ENCODE data around the gene ADARB2. TPM values are rescaled to one million over a fixed set of nuclear protein-coding genes. Genes with fewer than 3 reads are reported as not detected.
A peak's percentile ranks its signal among the peaks of the same experiment; 100 is the strongest.

ADARB2 gene
- total and polyA plus RNA-seq, 7 experiments from 2014 or later, result 0.05 to 13.6 (median 6.3) TPM; not detected in 3

DNA sequence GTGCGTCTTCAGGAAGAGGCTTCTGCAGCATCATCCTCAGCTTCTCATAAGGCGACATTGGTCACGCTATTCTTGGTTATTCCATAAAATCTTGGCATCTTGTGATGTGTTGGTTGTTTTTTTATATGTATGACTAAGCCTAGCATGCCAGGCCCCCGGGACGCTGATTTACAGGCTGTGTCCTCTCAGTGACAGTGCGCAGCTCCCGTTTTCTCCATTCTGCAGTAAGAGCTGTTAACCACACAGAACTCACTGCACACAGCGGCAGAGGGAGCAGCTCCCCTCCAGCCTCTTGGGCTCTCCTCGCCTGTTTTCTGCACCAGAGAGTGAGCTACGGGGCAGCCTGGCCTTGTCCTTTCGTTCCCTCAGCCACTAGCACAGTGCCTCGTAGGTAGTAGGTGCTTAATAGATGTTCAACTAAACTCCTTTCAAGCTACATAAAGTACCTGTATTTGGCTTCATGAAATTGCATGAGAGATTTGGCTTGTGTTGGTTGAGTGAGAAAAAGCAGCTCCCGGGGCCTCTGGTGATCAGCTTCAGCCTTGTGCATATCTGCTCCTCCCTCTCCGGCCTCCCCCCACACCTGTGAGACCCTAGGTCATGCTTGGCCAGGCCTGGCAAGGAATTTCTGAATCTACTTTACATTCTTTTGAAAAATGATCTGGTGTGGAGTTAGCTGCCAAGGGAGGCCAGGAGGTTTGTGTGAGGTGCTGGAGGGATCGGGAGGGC, 564.9 kb downstream of the ADARB2 start:
- no peaks in the 10 kb centered on the region for H3K9me3 Mint-ChIP-seq

DNA sequence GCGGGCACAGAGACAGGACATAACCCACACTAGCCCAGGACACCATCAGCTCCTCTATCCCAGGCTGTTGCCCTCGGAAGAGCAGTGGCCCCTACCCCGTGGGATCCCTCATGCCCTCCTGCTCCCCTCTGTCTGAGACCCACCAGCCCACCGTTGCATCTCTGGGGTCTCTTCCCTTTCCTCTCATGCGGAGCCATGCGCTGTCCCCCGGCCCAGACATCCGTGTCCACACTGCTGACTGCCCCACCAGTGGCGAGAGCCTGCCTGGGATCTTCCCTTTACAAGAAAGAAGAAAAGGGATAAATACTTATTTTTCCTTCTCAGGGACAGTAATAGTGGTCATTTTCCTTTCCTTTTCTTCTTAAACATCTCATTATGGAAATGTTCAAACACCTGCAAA, 565.7 kb downstream of the ADARB2 start:
- H3K27me3 Mint-ChIP-seq, result peaks cover 0 to 12% (median 9%) of the 10 kb centered on the region in 5 donors
- H3K36me3 ChIP-seq (ENCODE audit: control insufficient read depth in 2 of 3, insufficient read depth in 3 of 3, low read length in 3 of 3), result no peaks in the 10 kb centered on the region
- H3K4me3 Mint-ChIP-seq, result no peak overlapping the region
- H3K4me1 ChIP-seq (ENCODE audit: control insufficient read depth in 2 of 2, insufficient read depth in 2 of 2, low read length in 2 of 2), result no peaks in the 10 kb centered on the region
- H3K27ac ChIP-seq (ENCODE audit: low read depth, low read length), result no peak overlapping the region
- POLR2A ChIA-PET, result no interaction called here
- DNase-seq (no peak), ATAC-seq (no peak)
- H3K36me3 Mint-ChIP-seq, result no peaks in the 10 kb centered on the region
- no peak overlapping the region for H3K4me3 ChIP-seq (ENCODE audit: low read length)
- H3K9me3 ChIP-seq (ENCODE audit: control insufficient read depth in 2 of 3, low read length in 3 of 3), result no peaks in the 10 kb centered on the region
- H3K4me1 Mint-ChIP-seq, result peaks cover 0 to 2% (median 0%) of the 10 kb centered on the region in 7 donors
- peak overlapping the region in 1 of 9 donors; percentile 27 for H3K27ac Mint-ChIP-seq
- H3K27me3 ChIP-seq (ENCODE audit: control insufficient read depth in 2 of 2, insufficient read depth in 2 of 2, low read length in 2 of 2), result no peaks in the 10 kb centered on the region
- CTCF ChIA-PET, result no interaction called here
- intact Hi-C loops (cut with micrococcal nuclease), result no loop called here
- H3K9me3 Mint-ChIP-seq, result no peaks in the 10 kb centered on the region

More for the DNA sequence above, 564.9 kb downstream of the ADARB2 start:
- Histone ChIP-seq H3K27ac (ENCODE audit: low read depth, low read length) (no peak overlapping the region), H3K4me3 (ENCODE audit: low read length) (no peak overlapping the region), H3K27me3 (ENCODE audit: control insufficient read depth in 2 of 2, insufficient read depth in 2 of 2, low read length in 2 of 2) (no peaks in the 10 kb centered on the region), H3K4me1 (ENCODE audit: control insufficient read depth in 2 of 2, insufficient read depth in 2 of 2, low read length in 2 of 2) (no peaks in the 10 kb centered on the region), H3K36me3 (ENCODE audit: control insufficient read depth in 2 of 3, insufficient read depth in 3 of 3, low read length in 3 of 3) (no peaks in the 10 kb centered on the region), H3K9me3 (ENCODE audit: control insufficient read depth in 2 of 3, low read length in 3 of 3) (no peaks in the 10 kb centered on the region)
- Mint-ChIP-seq H3K36me3 (no peaks in the 10 kb centered on the region), H3K4me1 (peaks cover 0 to 2% (median 0%) of the 10 kb centered on the region in 7 donors), H3K4me3 (no peak overlapping the region), H3K27ac (no peak overlapping the region), H3K27me3 (peaks cover 0 to 10% (median 8%) of the 10 kb centered on the region in 5 donors)
- DNase-seq (no peak), ATAC-seq (no peak)
- ChIA-PET CTCF (no interaction called here), POLR2A (no interaction called here)
- intact Hi-C loops (cut with micrococcal nuclease), result no loop called here

DNA sequence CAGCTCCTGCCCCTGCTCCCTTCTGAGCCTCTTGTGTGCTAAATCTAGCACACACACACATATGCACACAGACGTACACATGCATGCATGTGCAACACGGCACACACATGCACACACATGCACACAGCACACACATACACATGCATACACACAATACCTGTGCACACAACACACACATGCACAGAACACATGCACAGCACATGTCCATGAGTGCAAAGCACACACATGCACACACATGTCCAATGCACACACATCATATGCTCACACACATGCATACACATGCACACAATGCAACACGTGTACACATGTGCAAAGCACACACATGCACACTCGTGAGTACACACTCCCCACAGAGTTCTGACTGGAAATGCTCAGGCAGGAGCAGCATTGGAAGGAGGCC, 566.1 kb downstream of the ADARB2 start:
- no peak overlapping the region for H3K4me3 Mint-ChIP-seq
- no peaks in the 10 kb centered on the region for H3K36me3 Mint-ChIP-seq
- H3K27ac Mint-ChIP-seq, result no peak overlapping the region
- H3K4me3 ChIP-seq (ENCODE audit: low read length), result no peak overlapping the region
- H3K27me3 ChIP-seq (ENCODE audit: control insufficient read depth in 2 of 2, insufficient read depth in 2 of 2, low read length in 2 of 2), result no peaks in the 10 kb centered on the region
- peaks cover 0 to 12% (median 9%) of the 10 kb centered on the region in 5 donors for H3K27me3 Mint-ChIP-seq
- no peaks in the 10 kb centered on the region for H3K9me3 Mint-ChIP-seq
- DNase-seq (no peak), ATAC-seq (peak; percentile 16)
- no peaks in the 10 kb centered on the region for H3K4me1 ChIP-seq (ENCODE audit: control insufficient read depth in 2 of 2, insufficient read depth in 2 of 2, low read length in 2 of 2)
- H3K27ac ChIP-seq (ENCODE audit: low read depth, low read length), result no peak overlapping the region
- no peaks in the 10 kb centered on the region for H3K36me3 ChIP-seq (ENCODE audit: control insufficient read depth in 2 of 3, insufficient read depth in 3 of 3, low read length in 3 of 3)
- H3K9me3 ChIP-seq (ENCODE audit: control insufficient read depth in 2 of 3, low read length in 3 of 3), result no peaks in the 10 kb centered on the region
- CTCF ChIA-PET, result no interaction called here
- peaks cover 0 to 2% (median 0%) of the 10 kb centered on the region in 7 donors for H3K4me1 Mint-ChIP-seq
- POLR2A ChIA-PET, result no interaction called here
- intact Hi-C loops (cut with micrococcal nuclease), result no loop called here

DNA sequence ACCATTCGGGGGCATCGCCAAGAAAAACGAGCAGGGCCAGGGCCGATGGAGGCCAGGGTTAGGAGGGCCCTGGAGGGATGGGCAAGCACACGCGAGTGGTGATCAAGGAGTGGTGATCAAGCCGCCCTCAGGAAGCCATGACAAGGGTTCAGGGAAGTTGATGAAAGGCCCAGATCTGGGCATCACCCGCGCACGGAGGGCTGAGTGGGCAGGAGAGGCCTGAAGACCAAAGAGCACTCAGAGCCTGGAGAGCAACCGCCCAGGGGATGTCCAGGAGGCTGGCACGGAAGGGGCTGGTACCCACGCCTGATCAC, 566.5 kb downstream of the ADARB2 start:
- H3K4me1 Mint-ChIP-seq, result peaks cover 0 to 2% (median 0%) of the 10 kb centered on the region in 7 donors
- H3K27ac ChIP-seq (ENCODE audit: low read depth, low read length), result no peak overlapping the region
- ATAC-seq, result no peak
- CTCF ChIA-PET, result no interaction called here
- no peaks in the 10 kb centered on the region for H3K9me3 ChIP-seq (ENCODE audit: control insufficient read depth in 2 of 3, low read length in 3 of 3)
- H3K27me3 ChIP-seq (ENCODE audit: control insufficient read depth in 2 of 2, insufficient read depth in 2 of 2, low read length in 2 of 2), result no peaks in the 10 kb centered on the region
- peak overlapping the region in 1 of 9 donors; percentile 20 for H3K27ac Mint-ChIP-seq
- H3K4me1 ChIP-seq (ENCODE audit: control insufficient read depth in 2 of 2, insufficient read depth in 2 of 2, low read length in 2 of 2), result no peaks in the 10 kb centered on the region
- H3K36me3 ChIP-seq (ENCODE audit: control insufficient read depth in 2 of 3, insufficient read depth in 3 of 3, low read length in 3 of 3), result no peaks in the 10 kb centered on the region
- no peak overlapping the region for H3K4me3 Mint-ChIP-seq
- H3K36me3 Mint-ChIP-seq, result no peaks in the 10 kb centered on the region
- no peak for DNase-seq
- H3K9me3 Mint-ChIP-seq, result no peaks in the 10 kb centered on the region
- POLR2A ChIA-PET, result no interaction called here
- H3K4me3 ChIP-seq (ENCODE audit: low read length), result no peak overlapping the region
- peaks cover 0 to 12% (median 11%) of the 10 kb centered on the region in 5 donors for H3K27me3 Mint-ChIP-seq
- intact Hi-C loops (cut with micrococcal nuclease), result no loop called here

DNA sequence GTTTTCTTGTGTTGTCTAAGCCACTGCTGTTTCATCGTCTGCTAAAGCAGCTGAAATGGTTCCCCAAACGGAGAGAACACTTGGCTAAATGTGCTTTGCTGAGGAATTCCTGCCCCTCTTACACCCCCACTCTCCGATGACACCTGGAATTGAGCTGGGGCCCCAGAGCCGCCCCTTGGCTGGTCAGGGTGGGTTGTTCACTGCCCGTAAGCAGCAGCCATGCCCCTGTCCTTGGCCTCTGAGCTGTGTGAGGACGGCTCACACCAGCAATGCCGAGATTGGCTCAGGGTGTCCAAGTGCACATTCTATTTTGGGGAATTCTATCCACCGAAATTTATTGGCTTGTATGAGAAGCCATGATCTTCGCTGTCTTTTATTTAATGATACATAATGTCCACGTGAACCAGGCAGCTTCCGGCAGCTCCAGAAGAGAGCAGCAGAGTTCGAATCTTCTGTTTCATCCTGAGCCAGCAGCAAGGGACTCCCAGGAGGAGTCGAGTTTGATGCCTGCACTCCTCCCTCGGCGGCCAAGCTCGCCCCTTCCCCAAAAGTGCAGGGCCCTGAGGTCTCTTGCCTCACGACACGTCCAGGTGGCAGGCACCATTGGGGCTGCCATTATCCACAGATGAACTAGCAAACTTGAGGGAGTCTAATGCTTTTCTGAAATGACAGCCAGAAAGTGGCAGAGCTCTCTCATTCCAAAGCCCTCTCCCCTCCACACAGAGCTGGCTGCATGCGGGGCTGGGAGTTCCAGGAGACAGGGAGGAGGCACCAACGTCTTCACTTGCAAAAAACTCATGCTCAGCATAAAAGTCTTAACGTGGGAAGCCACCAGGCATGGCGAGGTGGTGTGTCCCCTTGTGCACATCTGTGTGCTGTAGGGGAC, 567.1 kb downstream of the ADARB2 start:
- no peak overlapping the region for H3K4me3 Mint-ChIP-seq

DNA sequence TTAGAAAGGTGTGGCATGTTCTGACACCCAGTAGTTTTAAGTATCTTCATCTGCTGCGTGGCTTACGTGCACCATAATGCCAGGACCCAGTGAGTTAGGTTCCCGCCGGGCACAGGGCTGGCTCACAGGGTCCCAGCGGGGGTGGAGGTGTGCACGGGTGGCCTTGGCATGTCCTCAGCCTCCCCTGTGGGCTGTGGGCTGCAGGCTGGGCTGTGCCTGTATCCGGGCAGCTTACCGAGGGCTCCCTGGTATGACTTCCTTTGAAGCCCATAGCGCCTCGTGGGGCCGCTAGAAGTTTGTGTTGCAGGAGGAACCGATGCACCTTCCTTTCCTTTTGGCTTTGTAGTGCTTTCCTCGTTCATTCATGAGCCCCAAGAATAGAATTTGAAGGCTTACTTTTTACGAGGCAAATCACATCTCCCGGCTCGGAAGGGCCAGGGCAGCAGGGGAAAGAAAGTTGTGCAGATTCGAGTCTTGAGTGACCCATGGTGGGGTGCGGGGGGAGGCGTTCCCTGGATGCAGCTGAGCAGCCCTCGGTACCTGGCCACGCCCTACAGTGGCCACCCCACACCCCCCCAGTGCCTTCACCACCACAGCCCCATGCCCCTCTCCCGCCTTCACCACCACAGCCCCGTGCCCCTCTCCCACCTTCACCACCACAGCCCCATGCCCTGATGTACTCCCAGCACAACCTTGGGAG, 568.0 kb downstream of the ADARB2 start:
- peaks cover 0 to 14% (median 12%) of the 10 kb centered on the region in 5 donors for H3K27me3 Mint-ChIP-seq
- H3K4me1 ChIP-seq (ENCODE audit: control insufficient read depth in 2 of 2, insufficient read depth in 2 of 2, low read length in 2 of 2), result no peaks in the 10 kb centered on the region
- H3K9me3 ChIP-seq (ENCODE audit: control insufficient read depth in 2 of 3, low read length in 3 of 3), result no peaks in the 10 kb centered on the region
- no peaks in the 10 kb centered on the region for H3K27me3 ChIP-seq (ENCODE audit: control insufficient read depth in 2 of 2, insufficient read depth in 2 of 2, low read length in 2 of 2)
- no peaks in the 10 kb centered on the region for H3K36me3 ChIP-seq (ENCODE audit: control insufficient read depth in 2 of 3, insufficient read depth in 3 of 3, low read length in 3 of 3)
- H3K27ac Mint-ChIP-seq, result no peak overlapping the region
- H3K27ac ChIP-seq (ENCODE audit: low read depth, low read length), result no peak overlapping the region
- no peak overlapping the region for H3K4me3 Mint-ChIP-seq
- DNase-seq, result no peak
- ChIA-PET CTCF (no interaction called here), POLR2A (no interaction called here)
- no peaks in the 10 kb centered on the region for H3K36me3 Mint-ChIP-seq
- H3K9me3 Mint-ChIP-seq, result peaks cover 0 to 3% (median 0%) of the 10 kb centered on the region in 11 donors
- no peak overlapping the region for H3K4me3 ChIP-seq (ENCODE audit: low read length)
- peaks cover 0 to 2% (median 0%) of the 10 kb centered on the region in 7 donors for H3K4me1 Mint-ChIP-seq
- no peak for ATAC-seq
- intact Hi-C loops (cut with micrococcal nuclease), result no loop called here

More for the DNA sequence above, 567.1 kb downstream of the ADARB2 start:
- ChIA-PET POLR2A (no interaction called here), CTCF (no interaction called here)
- no peak overlapping the region for H3K4me3 ChIP-seq (ENCODE audit: low read length)
- H3K4me1 ChIP-seq (ENCODE audit: control insufficient read depth in 2 of 2, insufficient read depth in 2 of 2, low read length in 2 of 2), result no peaks in the 10 kb centered on the region
- H3K27ac ChIP-seq (ENCODE audit: low read depth, low read length), result no peak overlapping the region
- ATAC-seq (no peak), DNase-seq (no peak)
- H3K27me3 ChIP-seq (ENCODE audit: control insufficient read depth in 2 of 2, insufficient read depth in 2 of 2, low read length in 2 of 2), result no peaks in the 10 kb centered on the region
- H3K36me3 ChIP-seq (ENCODE audit: control insufficient read depth in 2 of 3, insufficient read depth in 3 of 3, low read length in 3 of 3), result no peaks in the 10 kb centered on the region
- Mint-ChIP-seq H3K9me3 (peaks cover 0 to under 1% (median 0%) of the 10 kb centered on the region in 11 donors), H3K27me3 (peaks cover 0 to 14% (median 12%) of the 10 kb centered on the region in 5 donors), H3K27ac (peak overlapping the region in 1 of 9 donors; percentile 20), H3K36me3 (no peaks in the 10 kb centered on the region), H3K4me1 (peaks cover 0 to 2% (median 0%) of the 10 kb centered on the region in 7 donors)
- intact Hi-C loops (cut with micrococcal nuclease), result no loop called here
- no peaks in the 10 kb centered on the region for H3K9me3 ChIP-seq (ENCODE audit: control insufficient read depth in 2 of 3, low read length in 3 of 3)

All from naive thymus-derived CD4-positive, alpha-beta T cell (primary cell).